H9 (cell line): Measurements from ENCODE around the gene UBR2. TPM values are rescaled to one million over a fixed set of nuclear protein-coding genes. Genes with fewer than 3 reads are reported as not detected.

Source experiments
- DNase-seq: peaks from one replicate; pipeline ENCODE4 v3.0.0-alpha.2; 2017
- H2AFZ ChIP-seq: one replicate; pipeline ENCODE4 v1.6.1; 2013; ENCODE audit warnings: mild to moderate bottlenecking, low read length, control low read depth, moderate library complexity
- H2AK5ac ChIP-seq: 2 replicates; pipeline ENCODE4 v1.6.1; 2013; ENCODE audit warnings: low read length, control low read depth, mixed read lengths; ENCODE audit not compliant: insufficient read length
- H2BK120ac ChIP-seq: one replicate; pipeline ENCODE4 v1.6.1; 2013; ENCODE audit warnings: low read depth, mild to moderate bottlenecking, low read length, control low read depth, inconsistent platforms; ENCODE audit not compliant: poor library complexity, severe bottlenecking
- H2BK12ac ChIP-seq: 2 replicates; pipeline ENCODE4 v1.6.1; 2013; ENCODE audit warnings: low read length, control low read depth, mixed read lengths, low read depth; ENCODE audit not compliant: insufficient read length
- H2BK15ac ChIP-seq: 2 replicates; pipeline ENCODE4 v1.6.1; 2013; ENCODE audit warnings: low read depth, low read length, control low read depth
- H2BK20ac ChIP-seq: one replicate; pipeline ENCODE4 v1.6.1; 2013; ENCODE audit warnings: low read depth, mild to moderate bottlenecking, low read length, control low read depth, inconsistent platforms; ENCODE audit not compliant: poor library complexity, severe bottlenecking
- H2BK5ac ChIP-seq: 2 replicates; pipeline ENCODE4 v1.6.1; 2013; ENCODE audit warnings: low read length, control low read depth, mixed read lengths; ENCODE audit not compliant: insufficient read length
- H3K14ac ChIP-seq: 2 replicates; pipeline ENCODE4 v1.6.1; 2013; ENCODE audit warnings: low read length, control low read depth; ENCODE audit not compliant: insufficient read depth
- H3K18ac ChIP-seq: 2 replicates; pipeline ENCODE4 v1.6.1; 2013; ENCODE audit warnings: low read depth, mild to moderate bottlenecking, mixed read lengths, low read length, control low read depth; ENCODE audit not compliant: insufficient read length
- H3K23ac ChIP-seq: 2 replicates; pipeline ENCODE4 v1.6.1; 2013; ENCODE audit warnings: low read length, control low read depth, mixed read lengths, low read depth; ENCODE audit not compliant: insufficient read length
- H3K23me2 ChIP-seq: 2 replicates; pipeline ENCODE4 v1.6.1; 2013; ENCODE audit warnings: low read depth, mild to moderate bottlenecking, mixed read lengths, low read length, control low read depth; ENCODE audit not compliant: insufficient read length, poor library complexity, severe bottlenecking
- H3K27ac ChIP-seq: 2 replicates; pipeline ENCODE4 v1.5.1; 2013; ENCODE audit warnings: low read length, control low read depth, mixed read lengths, low read depth; ENCODE audit not compliant: insufficient read length
- H3K27me3 ChIP-seq: 2 replicates; pipeline ENCODE4 v1.6.1; 2013; ENCODE audit warnings: low read length, control low read depth, inconsistent platforms; ENCODE audit not compliant: insufficient read depth
- H3K4ac ChIP-seq: 2 replicates; pipeline ENCODE4 v1.6.1; 2013; ENCODE audit warnings: low read depth, mild to moderate bottlenecking, control low read depth, inconsistent platforms, low read length, moderate library complexity
- H3K4me1 ChIP-seq: 2 replicates; pipeline ENCODE4 v1.6.1; 2013; ENCODE audit warnings: low read length, control low read depth, inconsistent platforms; ENCODE audit not compliant: insufficient read depth
- H3K4me2 ChIP-seq: 2 replicates; pipeline ENCODE4 v1.6.1; 2013; ENCODE audit warnings: low read length, control low read depth, mixed read lengths; ENCODE audit not compliant: insufficient read length, insufficient read depth
- H3K56ac ChIP-seq: 2 replicates; pipeline ENCODE4 v1.6.1; 2013; ENCODE audit warnings: low read depth, mild to moderate bottlenecking, mixed read lengths, low read length, control low read depth; ENCODE audit not compliant: insufficient read length
- H3K79me1 ChIP-seq: 2 replicates; pipeline ENCODE4 v1.6.1; 2013; ENCODE audit warnings: low read depth, mild to moderate bottlenecking, moderate library complexity, low read length, control low read depth, inconsistent platforms; ENCODE audit not compliant: insufficient read depth, poor library complexity, severe bottlenecking
- H3K79me2 ChIP-seq: 2 replicates; pipeline ENCODE4 v1.6.1; 2013; ENCODE audit warnings: low read length, control low read depth, inconsistent platforms; ENCODE audit not compliant: insufficient read depth
- H3K9ac ChIP-seq: 2 replicates; pipeline ENCODE4 v1.6.1; 2013; ENCODE audit warnings: low read length, control low read depth, mixed read lengths; ENCODE audit not compliant: insufficient read length; ENCODE audit errors: extremely low read depth
- H3K9me3 ChIP-seq: one replicate; pipeline ENCODE4 v1.6.1; 2013; ENCODE audit warnings: low read depth, low read length, inconsistent platforms; ENCODE audit not compliant: control insufficient read depth
- H3T11ph ChIP-seq: one replicate; pipeline ENCODE4 v1.6.1; 2013; ENCODE audit warnings: mild to moderate bottlenecking, low read length, control low read depth, inconsistent platforms
- H4K20me1 ChIP-seq: one replicate; pipeline ENCODE4 v1.6.1; 2013; ENCODE audit not compliant: control insufficient read depth, insufficient read length, insufficient read depth
- H4K5ac ChIP-seq: 2 replicates; pipeline ENCODE4 v1.6.1; 2013; ENCODE audit warnings: low read depth, mild to moderate bottlenecking, mixed read lengths, low read length, control low read depth; ENCODE audit not compliant: insufficient read length
- H4K8ac ChIP-seq: replicated peaks from 2 replicates; pipeline ENCODE4 v1.6.1; 2013; ENCODE audit warnings: low read length, control low read depth, mixed read lengths, low read depth; ENCODE audit not compliant: insufficient read length
- H4K91ac ChIP-seq: 2 replicates; pipeline ENCODE4 v1.6.1; 2013; ENCODE audit warnings: low read depth, mild to moderate bottlenecking, moderate library complexity, mixed read lengths, low read length, control low read depth; ENCODE audit not compliant: insufficient read length
- H3K27ac Mint-ChIP-seq, 3 experiments: 2 replicates in 2 of 3; 3 replicates in 1 of 3; pipeline ENCODE4 v1.8.0; 2020 to 2021; ENCODE audit warnings: mixed read lengths in 3 of 3, mild to moderate bottlenecking in 1 of 3, moderate library complexity in 1 of 3
- H3K27me3 Mint-ChIP-seq: 2 replicates; pipeline ENCODE4 v1.8.0; 2021; ENCODE audit warnings: low read depth, mild to moderate bottlenecking, moderate library complexity, mixed read lengths
- H3K36me3 Mint-ChIP-seq, 3 experiments: 2 replicates in 2 of 3; 3 replicates in 1 of 3; pipeline ENCODE4 v1.8.0; 2020 to 2021; ENCODE audit warnings: low read depth in 3 of 3, mixed read lengths in 3 of 3; ENCODE audit not compliant: insufficient read depth in 1 of 3
- H3K4me1 Mint-ChIP-seq, 2 experiments: 2 replicates each; pipeline ENCODE4 v1.8.0; 2020; ENCODE audit warnings: mixed read lengths in 2 of 2
- H3K4me3 Mint-ChIP-seq, 2 experiments: 2 replicates in 1 of 2; 3 replicates in 1 of 2; pipeline ENCODE4 v1.8.0; 2020 to 2021; ENCODE audit warnings: mild to moderate bottlenecking in 2 of 2, mixed read lengths in 2 of 2, moderate library complexity in 1 of 2
- H3K9me3 Mint-ChIP-seq, 2 experiments: 2 replicates in 1 of 2; 3 replicates in 1 of 2; pipeline ENCODE4 v1.8.0; 2020; ENCODE audit warnings: mild to moderate bottlenecking in 2 of 2, mixed read lengths in 2 of 2, moderate library complexity in 1 of 2
- CTCF ChIP-seq: fragments of 200-600 bp; sonication (generic); conservative IDR thresholded peaks from 3 replicates; pipeline ENCODE4 v1.8.0; 2021; ENCODE audit warnings: antibody characterized with exemption, mild to moderate bottlenecking
- WGBS: extraction: QIAGEN DNeasy Blood & Tissue Kit; methylation state at CpG from one replicate; pipeline ENCODE4 v1.1.7; 2013; ENCODE audit warnings: missing lambda C conversion rate, low lambda C conversion rate, mixed read lengths; ENCODE audit not compliant: insufficient read length; ENCODE audit errors: extremely low coverage; 5-methylcytosine and 5-hydroxymethylcytosine counted together
- total RNA-seq: library from RNA; stranded (reverse); gene quantifications from 2 replicates; pipeline ENCODE4 v1.2.1, GENCODE V29; 2021

The UBR2 gene
- total RNA-seq, 1 experiment from 2014 or later = 18.7 TPM

- H3K36me3 Mint-ChIP-seq = peaks cover 0 to 19% (median 11%) of the 10 kb centered on the region in 3 experiments; a peak in 5 of 7 replicates
- H3K9me3 Mint-ChIP-seq = no peaks in the 10 kb centered on the region; a peak in 1 of 5 replicates
- no peaks in the 10 kb centered on the region for H3K27me3 Mint-ChIP-seq
- Histone ChIP-seq H2BK5ac (no peak overlapping the region), H3K14ac (no peak overlapping the region), H3K23me2 (peaks cover 10% of the 10 kb centered on the region), H3K79me2 (peaks cover 9% of the 10 kb centered on the region; the same call in 1 of the 2 replicates), H2BK12ac (no peak overlapping the region), H3K56ac (no peak overlapping the region), H4K20me1 (no peaks in the 10 kb centered on the region), H2AK5ac (no peak overlapping the region), H3K27ac (no peak overlapping the region), H3K18ac (no peak overlapping the region), H4K91ac (no peak overlapping the region), H3K4ac (no peak overlapping the region), H4K8ac (no peak overlapping the region), H3T11ph (no peak overlapping the region), H3K9ac (no peak overlapping the region), H4K5ac (no peak overlapping the region), H3K9me3 (no peaks in the 10 kb centered on the region), H3K23ac (no peak overlapping the region), H2BK120ac (no peak overlapping the region), H2AFZ (no peak overlapping the region), H2BK20ac (no peak overlapping the region), H3K79me1 (no peaks in the 10 kb centered on the region), H3K4me1 (no peaks in the 10 kb centered on the region), H3K4me2 (peak overlapping the region; percentile 97), H2BK15ac (no peak overlapping the region), H3K27me3 (no peaks in the 10 kb centered on the region)
- no peak for TF ChIP-seq CTCF
- H3K4me1 Mint-ChIP-seq = peaks cover 9 to 13% of the 10 kb centered on the region in 2 experiments
- no CpG with 5 or more reads among the region's 15 CpGs for WGBS
- no peak for DNase-seq
- no peak overlapping the region for H3K27ac Mint-ChIP-seq
- peak overlapping the region; percentile 95 to 96 for H3K4me3 Mint-ChIP-seq
Observed at GRCh38 chr6:42565823-42566613, 2.2 kb downstream of the UBR2 start.
